ENCODE results near the gene ZG16B. TPM values are rescaled to one million over a fixed set of nuclear protein-coding genes. Genes with fewer than 3 reads are reported as not detected.

ZG16B gene
- total RNA-seq, 1 donor from 2014 or later = not detected

DNA sequence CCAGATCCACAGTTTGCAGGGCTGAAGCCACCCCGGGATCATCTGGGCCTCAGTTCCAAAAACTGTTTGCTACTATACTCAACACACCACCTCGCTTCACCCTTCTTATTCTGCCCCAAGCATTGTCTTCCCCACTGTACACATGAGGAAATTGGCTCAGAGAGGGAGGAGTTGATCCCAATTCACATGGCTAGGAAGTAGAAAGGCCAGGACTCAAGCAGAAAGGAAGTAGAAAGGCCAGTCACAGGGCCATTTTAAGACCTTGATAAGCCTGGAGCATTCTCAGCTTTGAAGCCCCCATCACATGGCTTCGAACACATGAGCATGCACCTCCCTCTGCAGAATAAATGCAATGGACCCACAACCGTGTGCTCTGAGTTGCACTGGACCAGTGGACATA is 35.5 kb downstream of the ZG16B start:
- no peak for DNase-seq (ENCODE audit: low read depth in 2 of 2)

DNA sequence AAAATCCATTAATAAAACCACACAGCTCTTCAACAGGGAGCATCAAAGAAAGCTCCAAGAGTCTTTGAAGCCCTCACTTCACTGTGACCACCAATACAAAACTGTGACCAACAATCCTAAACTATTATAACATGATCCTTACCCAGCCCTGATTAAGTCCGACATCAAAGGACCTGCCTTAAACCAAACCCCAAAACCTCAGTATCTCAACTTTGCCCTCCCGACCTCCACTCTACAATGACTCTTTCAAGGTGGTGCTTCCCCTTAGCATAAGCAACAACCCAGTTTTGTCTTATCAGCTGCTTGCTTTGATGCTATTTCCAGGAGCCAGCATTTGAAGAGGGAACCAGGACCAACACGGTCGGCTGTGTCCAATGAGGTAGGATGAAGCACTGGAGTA is 36.3 kb downstream of the ZG16B start:
- no peak for DNase-seq (ENCODE audit: low read depth in 2 of 2)

DNA sequence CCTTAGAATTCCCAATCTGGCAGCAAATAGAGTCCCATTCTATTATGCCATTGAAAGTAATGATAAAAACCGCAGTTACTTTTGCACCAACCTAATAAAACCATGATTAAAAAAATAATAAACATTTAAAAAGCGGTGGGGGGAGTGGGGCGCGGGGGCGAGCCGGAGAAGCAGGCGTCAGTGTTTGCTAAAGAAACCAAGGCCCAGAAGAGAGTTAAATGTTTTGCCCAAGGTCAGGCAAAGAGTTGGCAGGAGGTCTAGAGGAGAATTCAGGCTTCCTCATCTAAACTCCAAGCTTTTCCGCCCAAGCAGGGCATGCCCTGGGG is 37.5 kb downstream of the ZG16B start:
- DNase-seq (ENCODE audit: low read depth in 2 of 2) = no peak

DNA sequence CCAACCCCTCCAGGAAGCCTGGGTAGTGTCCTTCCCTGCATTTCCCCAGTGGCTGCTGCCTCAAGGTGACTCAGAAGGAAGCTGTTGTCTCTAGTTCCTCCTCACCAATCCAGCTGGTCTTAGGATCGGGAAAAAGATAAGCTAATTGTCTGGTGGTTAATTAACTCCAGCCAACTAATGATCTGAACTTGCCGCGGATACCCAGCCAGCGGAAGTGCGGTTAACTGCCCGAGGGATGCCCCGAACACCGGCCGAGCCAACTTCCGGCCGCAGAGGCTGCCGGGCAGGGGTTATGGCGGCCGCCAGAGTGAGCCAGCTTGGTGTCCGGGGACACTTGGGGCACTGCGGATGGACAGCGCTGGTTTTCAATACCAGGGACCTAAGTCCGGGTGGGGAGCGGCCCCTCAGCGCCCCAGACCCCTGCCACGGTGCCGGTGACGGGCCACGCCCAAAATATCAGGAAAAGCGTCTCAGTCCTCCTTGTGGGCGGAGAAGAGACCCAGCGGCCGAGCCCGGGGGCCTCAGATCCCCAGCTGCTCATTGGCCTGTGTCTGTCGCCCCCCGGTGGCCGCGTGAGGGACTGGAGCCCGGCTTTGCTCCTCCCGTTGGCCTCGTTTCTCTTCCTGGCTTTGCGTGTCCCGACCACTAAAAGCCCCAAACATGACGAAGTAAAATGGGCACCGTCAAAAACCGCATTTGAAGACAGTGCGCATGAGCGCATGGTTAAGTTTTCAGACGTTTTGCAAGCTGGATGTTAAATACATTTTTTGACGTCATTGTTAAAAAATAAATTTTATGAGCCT is 38.1 kb downstream of the ZG16B start:
- peak; percentile 93 to 96 for DNase-seq (ENCODE audit: low read depth in 2 of 2)

DNA sequence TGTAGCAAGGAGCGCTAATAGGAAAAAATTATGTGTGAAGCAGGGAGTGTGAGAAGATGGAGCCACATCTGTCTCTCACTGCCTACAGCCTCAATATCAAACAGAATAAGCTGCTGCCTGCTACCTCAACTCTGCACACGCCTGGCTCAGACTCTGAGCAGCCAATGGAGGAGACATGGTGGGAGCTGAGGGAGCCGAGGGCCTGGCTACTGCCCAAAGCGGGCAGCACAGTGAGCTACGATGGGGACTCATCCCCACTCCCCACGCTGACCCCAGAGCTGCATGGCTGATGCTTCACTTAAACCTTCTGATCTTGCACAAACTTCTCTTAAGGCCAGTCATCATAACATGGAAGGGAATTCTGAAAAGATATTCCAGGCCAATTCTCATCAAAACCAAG is 41.8 kb downstream of the ZG16B start:
- DNase-seq (ENCODE audit: low read depth in 2 of 2) = no peak

DNA sequence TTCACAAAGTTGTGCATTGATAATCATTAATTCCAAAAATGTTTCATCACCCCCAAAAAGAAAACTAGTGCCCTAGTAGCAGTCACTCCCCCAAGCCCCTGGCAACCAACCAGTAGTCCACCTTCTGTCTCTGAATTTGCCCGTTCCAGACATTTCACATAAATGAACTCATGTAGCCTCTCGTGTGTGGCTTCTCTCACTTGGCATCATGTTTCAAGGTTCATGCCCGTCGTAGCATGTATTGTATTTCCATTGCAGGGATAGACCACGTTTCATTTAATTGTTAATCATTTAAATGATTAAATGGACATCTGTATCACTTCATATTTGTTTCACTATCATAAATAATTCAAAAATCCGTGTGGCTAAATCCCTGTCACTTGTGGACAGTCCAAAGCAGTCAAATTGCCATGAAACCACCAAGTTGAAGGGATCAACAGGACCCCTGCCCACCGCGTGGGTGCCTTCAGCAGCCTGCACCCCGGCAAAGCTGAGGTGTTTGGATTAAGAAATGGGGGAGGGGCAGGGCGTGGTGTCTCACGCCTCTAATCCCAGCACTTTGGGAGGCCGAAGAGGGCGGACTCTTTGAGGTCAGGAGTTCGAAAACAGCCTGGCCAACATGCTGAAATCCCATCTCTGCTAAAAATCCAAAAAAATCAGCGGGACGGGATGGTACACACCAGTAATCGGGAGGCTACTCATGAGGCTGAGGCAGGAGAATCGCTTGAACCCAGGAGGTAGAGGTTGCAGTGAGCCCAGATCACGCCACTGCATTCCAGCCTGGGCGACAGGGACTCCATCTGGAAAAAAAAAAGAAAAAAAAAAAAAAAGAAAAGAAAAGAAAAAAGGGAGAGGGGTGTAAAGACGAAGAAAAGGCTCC is 44.2 kb downstream of the ZG16B start:
- DNase-seq (ENCODE audit: low read depth in 2 of 2) = no peak

DNA sequence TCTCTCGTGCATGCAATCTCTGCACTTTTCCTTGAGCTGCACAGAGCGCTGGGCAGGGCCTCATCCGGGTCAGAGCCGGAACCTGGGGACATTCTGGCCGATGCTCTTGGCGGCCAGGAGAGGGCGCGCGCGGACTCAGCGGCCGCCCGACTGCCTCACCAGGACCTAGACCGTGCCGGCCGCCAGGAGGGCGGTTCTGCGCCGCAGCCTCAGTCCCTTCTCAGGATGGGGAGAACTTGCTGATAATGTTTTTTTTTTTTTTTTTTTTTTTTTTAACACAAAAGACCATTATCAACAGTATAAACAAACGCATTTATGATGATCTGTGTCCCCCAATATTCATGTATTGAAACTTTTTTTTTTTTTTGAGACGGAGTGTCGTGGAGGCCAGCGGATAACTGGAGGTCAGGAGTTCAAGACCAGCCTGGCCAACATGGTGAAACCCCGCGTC is 44.8 kb downstream of the ZG16B start:
- peak; percentile 77 to 80 for DNase-seq (ENCODE audit: low read depth in 2 of 2)

DNA sequence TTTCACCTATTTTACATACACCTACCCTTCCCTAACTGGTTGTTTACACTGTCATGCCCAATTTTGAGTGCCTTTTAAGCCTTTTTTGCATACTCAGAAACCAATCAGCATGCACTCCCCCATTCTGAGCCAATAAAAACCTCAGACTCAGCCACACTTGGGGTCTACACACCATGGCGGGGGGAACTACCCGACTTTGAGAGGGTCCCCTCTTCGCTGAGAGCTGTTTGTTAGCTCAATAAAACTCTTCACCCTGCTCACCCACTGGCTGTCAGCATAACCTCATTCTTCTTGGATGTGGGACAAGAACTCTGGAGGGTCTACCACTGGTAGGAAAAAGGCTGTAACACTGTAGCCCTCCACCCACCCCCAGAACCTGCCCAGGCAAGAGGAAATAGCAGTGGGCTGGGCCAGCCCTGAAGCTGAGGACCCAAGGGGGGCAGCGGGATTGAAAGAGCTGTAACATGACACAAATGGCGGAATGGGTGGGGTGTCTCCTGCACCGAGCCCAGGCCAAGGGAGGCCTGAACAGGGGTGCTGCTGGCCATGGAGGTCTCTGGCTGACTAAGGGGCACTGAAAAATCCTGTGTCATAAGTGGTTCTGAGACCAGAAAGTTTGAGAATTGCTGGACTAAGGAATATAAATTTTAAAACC is 49.9 kb downstream of the ZG16B start:
- no peak for DNase-seq (ENCODE audit: low read depth in 2 of 2)

Other genes starting within 250 kb of the ZG16B start
- 13.3 and 17.5 TPM in 2 replicates for gene KCTD5, start 147.8 kb upstream of the ZG16B start, total RNA-seq
- under 0.01 and 0.20 TPM in 2 replicates for gene PRSS27, start 110.1 kb upstream of the ZG16B start, total RNA-seq
- 24.0 and 45.2 TPM in 2 replicates for gene SRRM2, start 77.7 kb upstream of the ZG16B start, total RNA-seq
- gene ELOB, start 53.0 kb upstream of the ZG16B start, total RNA-seq = 289 and 344 TPM in 2 replicates
- gene PRSS33, start 42.7 kb upstream of the ZG16B start, total RNA-seq = not detected in 2 replicates
- gene PRSS41, start 31.8 kb upstream of the ZG16B start, total RNA-seq = not detected in 2 replicates
- gene PRSS21, start 13.1 kb upstream of the ZG16B start, total RNA-seq = 0.40 and 2.2 TPM in 2 replicates
- not detected in 2 replicates for gene PRSS22, start 27.9 kb downstream of the ZG16B start, total RNA-seq
- 28.3 and 32.1 TPM in 2 replicates for gene FLYWCH2, start 52.9 kb downstream of the ZG16B start, total RNA-seq
- 17.7 and 17.9 TPM in 2 replicates for gene FLYWCH1, start 81.6 kb downstream of the ZG16B start, total RNA-seq
- gene KREMEN2, start 134.0 kb downstream of the ZG16B start, total RNA-seq = not detected in 2 replicates
- 2.6 and 4.1 TPM in 2 replicates for gene PAQR4, start 139.0 kb downstream of the ZG16B start, total RNA-seq
- gene PKMYT1, start 150.1 kb downstream of the ZG16B start, total RNA-seq = 0.99 and 2.0 TPM in 2 replicates
- gene CLDN9, start 182.6 kb downstream of the ZG16B start, total RNA-seq = not detected in 2 replicates
- not detected in 2 replicates for gene CLDN6, start 187.9 kb downstream of the ZG16B start, total RNA-seq
- 44.2 and 54.8 TPM in 2 replicates for gene TNFRSF12A, start 190.1 kb downstream of the ZG16B start, total RNA-seq
- 4.6 and 6.1 TPM in 2 replicates for gene HCFC1R1, start 193.6 kb downstream of the ZG16B start, total RNA-seq
- gene THOC6, start 193.7 kb downstream of the ZG16B start, total RNA-seq = 17.2 and 18.3 TPM in 2 replicates
- not detected in 2 replicates for gene BICDL2, start 206.6 kb downstream of the ZG16B start, total RNA-seq
- under 0.01 TPM in 2 replicates for gene MMP25, start 216.3 kb downstream of the ZG16B start, total RNA-seq
- gene IL32, start 235.3 kb downstream of the ZG16B start, total RNA-seq = 26.2 and 36.6 TPM in 2 replicates

All from lung microvascular endothelial cell (primary cell).